Sigmoid colon (tissue), 7 donors: ENCODE results near the gene REELD1. TPM values are rescaled to one million over a fixed set of nuclear protein-coding genes. Genes with fewer than 3 reads are reported as not detected.

Experiments
- DNase-seq: peaks from one replicate; pipeline ENCODE4 v3.0.0-alpha.2; 2019
- H3K27ac ChIP-seq, 4 donors: fragments of 200-600 bp; sonication (generic); one replicate each; pipeline ENCODE4 v1.5.1; 2016 to 2019; ENCODE audit warnings: mild to moderate bottlenecking in 1 of 4
- H3K27me3 ChIP-seq, 3 donors: fragments of 200-600 bp; sonication (generic); one replicate each; pipeline ENCODE4 v1.5.1; 2019; ENCODE audit warnings: mild to moderate bottlenecking in 1 of 3
- H3K36me3 ChIP-seq, 4 donors: fragments of 200-600 bp; sonication (generic); one replicate each; pipeline ENCODE4 v1.5.1; 2016 to 2019
- H3K4me1 ChIP-seq, 4 donors: fragments of 200-600 bp; sonication (generic); one replicate each; pipeline ENCODE4 v1.5.1; 2017 to 2019
- H3K4me3 ChIP-seq, 4 donors: fragments of 200-600 bp; sonication (generic); one replicate each; pipeline ENCODE4 v1.5.1; 2017 to 2019; ENCODE audit warnings: mild to moderate bottlenecking in 2 of 4, moderate library complexity in 1 of 4
- H3K9me3 ChIP-seq, 4 donors: fragments of 200-600 bp in 3 of 4; sonication (generic) in 3 of 4; one replicate each; pipeline versions ENCODE4 v1.5.1 to v1.6.1; 2013 to 2019
- EP300 ChIP-seq, 4 donors: sonication (generic); formaldehyde crosslinking; IDR thresholded peaks; one replicate each; pipeline ENCODE4 v1.6.1; 2017; ENCODE audit warnings: antibody characterized with exemption in 4 of 4
- POLR2A ChIP-seq, 2 donors: fragments of 450-650 bp; IDR thresholded peaks; one replicate each; pipeline ENCODE4 v1.6.1; 2016; ENCODE audit warnings: antibody characterized with exemption in 2 of 2, mild to moderate bottlenecking in 2 of 2, moderate library complexity in 2 of 2
- POLR2AphosphoS5 ChIP-seq, 4 donors: sonication (generic); formaldehyde crosslinking; IDR thresholded peaks; one replicate each; pipeline ENCODE4 v1.6.1; 2017; ENCODE audit warnings: antibody characterized with exemption in 4 of 4
- WGBS, 2 donors: extraction: QIAGEN DNeasy Blood & Tissue Kit; methylation state at CpG; one replicate each; pipeline ENCODE4 v1.1.7; 2013; 5-methylcytosine and 5-hydroxymethylcytosine counted together
- intact Hi-C: fragments of 100-400 bp; cut with DNase I; formaldehyde crosslinking; loops from one replicate; pipeline ENCODE4 v1.15.1; 2023
- polyA plus RNA-seq, 3 donors: library from polyadenylated mRNA; stranded (reverse); fragments of 200-250 nt; gene quantifications; one replicate each; pipeline ENCODE4 v1.2.3, GENCODE V29; 2013
- total RNA-seq, 4 donors: library from RNA; depleted of rRNA; stranded (reverse); fragments of >200 nt; gene quantifications; one replicate each; pipeline ENCODE4 v1.1.0, GENCODE V29; 2016
- TF ChIP-seq, protein P1 (sequence below), 4 experiments: fragments of 450-650 bp in 3 of 4; fragments of 200-600 bp in 1 of 4; IDR thresholded peaks; one replicate each; pipeline ENCODE4 v1.5.1; 2016 to 2019; ENCODE audit warnings: antibody characterized with exemption in 4 of 4, mild to moderate bottlenecking in 3 of 4, moderate library complexity in 2 of 4
- donor health status: healthy with polysubstance abuse.
- donor health status: Bipolar disorder and iron deficiency.
- donor health status: healthy.

Gene REELD1
- total and polyA plus RNA-seq, 7 donors, result 0.13 to 0.36 TPM; not detected in 5

- Histone ChIP-seq H3K36me3 (no peaks in the 10 kb centered on the region), H3K9me3 (no peaks in the 10 kb centered on the region), H3K27me3 (no peaks in the 10 kb centered on the region), H3K4me1 (peaks cover 0 to 24% (median 21%) of the 10 kb centered on the region in 4 donors), H3K4me3 (no peak overlapping the region), H3K27ac (no peak overlapping the region)
- intact Hi-C loops, result no loop called here
- DNase-seq, result no peak
- 91 to 93% methylated on average over 9 of the region's 9 CpGs for WGBS, 2 donors
- no peak for TF ChIP-seq EP300 (IDR thresholded peaks at IDR 0.05)
- TF ChIP-seq POLR2A (IDR thresholded peaks at IDR 0.05), result no peak
- TF ChIP-seq, protein P1, sequence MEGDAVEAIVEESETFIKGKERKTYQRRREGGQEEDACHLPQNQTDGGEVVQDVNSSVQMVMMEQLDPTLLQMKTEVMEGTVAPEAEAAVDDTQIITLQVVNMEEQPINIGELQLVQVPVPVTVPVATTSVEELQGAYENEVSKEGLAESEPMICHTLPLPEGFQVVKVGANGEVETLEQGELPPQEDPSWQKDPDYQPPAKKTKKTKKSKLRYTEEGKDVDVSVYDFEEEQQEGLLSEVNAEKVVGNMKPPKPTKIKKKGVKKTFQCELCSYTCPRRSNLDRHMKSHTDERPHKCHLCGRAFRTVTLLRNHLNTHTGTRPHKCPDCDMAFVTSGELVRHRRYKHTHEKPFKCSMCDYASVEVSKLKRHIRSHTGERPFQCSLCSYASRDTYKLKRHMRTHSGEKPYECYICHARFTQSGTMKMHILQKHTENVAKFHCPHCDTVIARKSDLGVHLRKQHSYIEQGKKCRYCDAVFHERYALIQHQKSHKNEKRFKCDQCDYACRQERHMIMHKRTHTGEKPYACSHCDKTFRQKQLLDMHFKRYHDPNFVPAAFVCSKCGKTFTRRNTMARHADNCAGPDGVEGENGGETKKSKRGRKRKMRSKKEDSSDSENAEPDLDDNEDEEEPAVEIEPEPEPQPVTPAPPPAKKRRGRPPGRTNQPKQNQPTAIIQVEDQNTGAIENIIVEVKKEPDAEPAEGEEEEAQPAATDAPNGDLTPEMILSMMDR (IDR thresholded peaks at IDR 0.05), result no peak
- no peak for TF ChIP-seq POLR2AphosphoS5 (IDR thresholded peaks at IDR 0.05)
These were observed 30.2 kb downstream of the REELD1 start for GRCh38 chr4:146244496-146244895.

- no peak for DNase-seq
- TF ChIP-seq EP300 (IDR thresholded peaks at IDR 0.05) (no peak), POLR2A (IDR thresholded peaks at IDR 0.05) (no peak), POLR2AphosphoS5 (IDR thresholded peaks at IDR 0.05) (no peak)
- TF ChIP-seq, protein P1 (IDR thresholded peaks at IDR 0.05), result no peak
- Histone ChIP-seq H3K9me3 (no peaks in the 10 kb centered on the region), H3K27ac (no peak overlapping the region), H3K27me3 (no peaks in the 10 kb centered on the region), H3K4me1 (peaks cover 0 to 24% (median 21%) of the 10 kb centered on the region in 4 donors), H3K4me3 (no peak overlapping the region), H3K36me3 (no peaks in the 10 kb centered on the region)
- WGBS, 2 donors, result 23 to 64% methylated on average over 3 of the region's 3 CpGs
- intact Hi-C loops, result no loop called here
These were observed 30.9 kb downstream of the REELD1 start for GRCh38 chr4:146245246-146245645.

DNA sequence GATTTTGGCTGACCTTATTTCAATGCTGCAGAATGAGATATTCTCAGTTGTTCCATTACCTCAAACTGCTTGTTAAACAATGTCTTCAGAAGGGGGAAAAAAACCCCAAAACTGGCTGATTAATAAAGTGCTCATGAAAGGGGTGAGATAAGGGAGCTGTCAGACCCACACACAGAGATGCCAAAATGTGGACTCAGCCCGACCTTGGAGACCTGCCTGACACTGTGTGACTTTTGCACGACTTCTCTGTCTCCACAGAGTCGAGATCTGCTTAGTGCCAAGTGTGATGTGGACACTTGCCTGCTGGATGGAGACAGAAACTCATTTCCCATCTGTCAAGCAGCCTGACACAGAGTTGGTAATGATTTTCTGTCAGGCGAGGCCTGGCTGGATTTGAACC lies 31.5 kb downstream of the REELD1 start:
- DNase-seq, result no peak
- Histone ChIP-seq H3K27me3 (no peaks in the 10 kb centered on the region), H3K9me3 (no peaks in the 10 kb centered on the region), H3K4me1 (peaks cover 0 to 24% (median 21%) of the 10 kb centered on the region in 4 donors), H3K27ac (no peak overlapping the region), H3K36me3 (no peaks in the 10 kb centered on the region), H3K4me3 (no peak overlapping the region)
- 78 to 84% methylated on average over 4 of the region's 4 CpGs for WGBS, 2 donors
- TF ChIP-seq, protein P1 (IDR thresholded peaks at IDR 0.05), result no peak
- TF ChIP-seq POLR2AphosphoS5 (IDR thresholded peaks at IDR 0.05) (no peak), POLR2A (IDR thresholded peaks at IDR 0.05) (no peak), EP300 (IDR thresholded peaks at IDR 0.05) (no peak)
- intact Hi-C loops, result no loop called here

DNA sequence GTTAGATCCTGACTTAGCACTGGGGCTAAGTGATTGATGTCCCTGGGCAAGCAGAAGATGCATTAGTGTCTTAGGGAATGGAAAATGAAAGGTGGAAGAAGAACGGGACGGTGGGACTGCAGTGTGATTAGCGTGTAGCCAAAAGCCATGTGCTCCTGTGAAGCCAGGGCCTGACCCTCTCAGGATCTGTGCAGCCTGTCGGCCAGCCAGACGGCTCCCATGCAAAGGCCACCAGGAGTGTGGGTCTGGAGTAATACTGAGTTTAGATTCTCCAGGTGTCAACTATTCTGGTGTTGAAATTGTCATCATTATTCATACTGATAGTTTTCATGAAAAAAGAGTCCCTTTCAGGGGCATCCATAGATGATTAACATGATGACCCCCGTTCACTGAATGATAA lies 32.0 kb downstream of the REELD1 start:
- intact Hi-C loops, result no loop called here
- no peak for DNase-seq
- H3K36me3 ChIP-seq, result no peaks in the 10 kb centered on the region
- WGBS, 2 donors, result 87 to 92% methylated on average over 6 of the region's 6 CpGs
- H3K4me3 ChIP-seq, result no peak overlapping the region
- no peaks in the 10 kb centered on the region for H3K27me3 ChIP-seq
- no peak overlapping the region for H3K27ac ChIP-seq
- no peak for TF ChIP-seq EP300 (IDR thresholded peaks at IDR 0.05)
- TF ChIP-seq, protein P1 (IDR thresholded peaks at IDR 0.05), result no peak
- no peak for TF ChIP-seq POLR2A (IDR thresholded peaks at IDR 0.05)
- no peak for TF ChIP-seq POLR2AphosphoS5 (IDR thresholded peaks at IDR 0.05)
- no peaks in the 10 kb centered on the region for H3K9me3 ChIP-seq
- H3K4me1 ChIP-seq, result peaks cover 0 to 20% (median 16%) of the 10 kb centered on the region in 4 donors

DNA sequence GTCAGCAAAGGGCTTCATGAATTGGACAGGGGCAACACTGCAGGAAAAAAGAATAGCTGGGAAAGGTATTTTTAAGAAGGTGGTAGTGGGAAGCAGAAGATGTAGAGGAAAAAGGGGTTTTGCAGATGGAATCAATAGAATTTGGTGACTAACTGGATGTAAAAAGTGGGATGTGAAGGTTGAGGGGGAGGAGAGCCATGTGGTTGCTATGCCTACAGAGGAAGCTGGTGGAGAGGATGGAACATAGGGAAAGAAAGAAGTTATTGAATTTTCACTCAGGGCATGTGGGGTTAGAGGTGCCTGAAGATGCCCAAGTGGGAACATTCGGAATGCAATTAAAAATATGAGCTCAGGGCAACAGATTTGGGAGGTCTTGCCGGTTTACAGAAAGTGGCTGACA lies 33.0 kb downstream of the REELD1 start:
- intact Hi-C loops, result no loop called here
- Histone ChIP-seq H3K27ac (no peak overlapping the region), H3K4me3 (no peak overlapping the region), H3K27me3 (no peaks in the 10 kb centered on the region), H3K36me3 (no peaks in the 10 kb centered on the region), H3K9me3 (no peaks in the 10 kb centered on the region), H3K4me1 (peaks cover 0 to 10% (median 6%) of the 10 kb centered on the region in 4 donors)
- no peak for DNase-seq
- TF ChIP-seq POLR2AphosphoS5 (IDR thresholded peaks at IDR 0.05) (no peak), POLR2A (IDR thresholded peaks at IDR 0.05) (no peak), EP300 (IDR thresholded peaks at IDR 0.05) (no peak)
- TF ChIP-seq, protein P1 (IDR thresholded peaks at IDR 0.05), result no peak
- WGBS, 2 donors, result 73 to 77% methylated on average over 2 of the region's 2 CpGs
